Kidney (tissue), 14 donors: ENCODE measurements around the gene UGT1A10. TPM values are rescaled to one million over a fixed set of nuclear protein-coding genes. Genes with fewer than 3 reads are reported as not detected.

Experiments used
- DNase-seq, 5 donors: peaks; one replicate each; pipeline ENCODE4 v3.0.0-alpha.2; 2013 to 2020
- FAIRE-seq: peaks from 2 replicates; lab custom pipeline; 2012; peaks lifted over from hg19 to GRCh38; lab: Jason Lieb, UNC
- H3K27ac ChIP-seq, 2 donors: one replicate each; pipeline ENCODE4 v1.7.0; 2013; ENCODE audit warnings: low read depth in 2 of 2, low read length in 2 of 2, inconsistent platforms in 1 of 2
- H3K27me3 ChIP-seq: one replicate; pipeline ENCODE4 v1.7.1; 2013; ENCODE audit warnings: low read length, inconsistent platforms; ENCODE audit not compliant: control insufficient read depth, insufficient read depth
- H3K36me3 ChIP-seq, 3 donors: one replicate each; pipeline versions ENCODE4 v1.7.0 to v1.7.1; 2013; ENCODE audit warnings: low read length in 3 of 3, control low read depth in 1 of 3, inconsistent platforms in 1 of 3; ENCODE audit not compliant: insufficient read depth in 3 of 3, control insufficient read depth in 2 of 3
- H3K4me1 ChIP-seq, 3 donors: one replicate each; pipeline versions ENCODE4 v1.7.0 to v1.7.1; 2013; ENCODE audit warnings: low read length in 3 of 3, inconsistent platforms in 1 of 3, low read depth in 1 of 3; ENCODE audit not compliant: control insufficient read depth in 2 of 3, insufficient read depth in 2 of 3
- H3K4me3 ChIP-seq, 3 donors: one replicate each; pipeline versions ENCODE4 v1.7.0 to v1.8.1; 2013; ENCODE audit warnings: low read length in 3 of 3, control low read depth in 1 of 3, inconsistent platforms in 1 of 3
- H3K9ac ChIP-seq, 3 donors: one replicate each; pipeline versions ENCODE4 v1.7.0 to v1.7.1; 2013; ENCODE audit warnings: low read length in 3 of 3, control low read depth in 1 of 3, inconsistent platforms in 1 of 3
- H3K9me3 ChIP-seq, 3 donors: one replicate each; pipeline versions ENCODE4 v1.7.0 to v1.7.1; 2013; ENCODE audit warnings: low read length in 3 of 3, control low read depth in 1 of 3, inconsistent platforms in 1 of 3; ENCODE audit not compliant: control insufficient read depth in 2 of 3, insufficient read depth in 1 of 3
- CTCF ChIP-seq: IDR thresholded peaks from 3 replicates; pipeline ENCODE4 v1.5.1; 2012; ENCODE audit warnings: mild to moderate bottlenecking, moderate library complexity, borderline replicate concordance; ENCODE audit not compliant: insufficient read depth; ENCODE audit errors: extremely low read depth
- intact Hi-C: fragments of 100-400 bp; cut with DNase I; formaldehyde crosslinking; loops from one replicate; pipeline ENCODE4 v1.11.1; 2022
- polyA plus RNA-seq: library from polyadenylated mRNA; stranded (reverse); fragments of 350-450 nt; fragmentation: Illumina TruSeq; extraction: RNeasy Lipid Tissue Mini Kit (QIAGEN cat#74804); gene quantifications from one replicate; pipeline ENCODE4 v1.2.3, GENCODE V29; 2014; ENCODE audit warnings: low read depth, low replicate concordance; ENCODE audit not compliant: insufficient read depth
- total RNA-seq: library from RNA; stranded (reverse); fragmentation: NEBNext Ultra II Directional; extraction: Animal tissue kit (Norgen Biotek cat#: 25700); gene quantifications from one replicate; pipeline ENCODE4 v1.2.1, GENCODE V29; 2021
- donor health status: control.
- donor health status: control.
- donor health status: control.
- donor health status: control.
- donor health status: control.
- donor health status: DM: yes; HTN: yes; CAD: no.
- donor health status: Normal renal cell carcinoma (clear cell type).

The UGT1A10 gene
- total and polyA plus RNA-seq, 2 donors from 2014 or later, result 6.6 TPM; not detected in 1

DNA sequence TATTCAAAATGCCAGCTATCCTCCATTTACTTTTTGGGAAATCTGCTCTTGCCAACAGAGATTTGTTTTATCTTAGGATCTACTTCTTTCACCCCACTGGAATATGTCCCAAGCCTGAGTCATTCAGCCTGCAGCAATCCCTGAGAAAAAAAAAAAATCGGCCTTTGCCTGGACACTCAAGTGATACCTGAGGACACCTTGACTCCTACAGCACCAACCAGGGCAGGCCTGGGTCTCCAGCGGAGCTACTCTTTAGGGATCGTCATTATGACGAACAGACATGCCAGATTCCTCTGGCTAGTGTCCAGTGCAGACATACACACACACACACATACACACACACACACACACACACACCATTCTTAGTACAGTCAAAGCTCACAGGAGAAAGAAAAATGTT, 54.2 kb downstream of the UGT1A10 start:
- intact Hi-C loops, result no loop called here

GRCh38 chr2:233691443-233692433, 55.5 kb downstream of the UGT1A10 start:
- intact Hi-C loops, result no loop called here
- peaks cover 0 to 19% (median 12%) of the 10 kb centered on the region in 3 donors for H3K4me1 ChIP-seq
- H3K27ac ChIP-seq, result peak overlapping the region; percentile 52 to 87
- DNase-seq (no peak), FAIRE-seq (no peak)
- H3K9ac ChIP-seq, result no peak overlapping the region
- peak overlapping the region in 2 of 3 donors; percentile 61 to 70 for H3K4me3 ChIP-seq
- TF ChIP-seq CTCF, result no peak
- H3K27me3 ChIP-seq, result no peaks in the 10 kb centered on the region
- H3K36me3 ChIP-seq, result no peaks in the 10 kb centered on the region
- no peaks in the 10 kb centered on the region for H3K9me3 ChIP-seq

More for the DNA sequence above, 54.2 kb downstream of the UGT1A10 start:
- H3K4me1 ChIP-seq, result peaks cover 0 to 19% (median 12%) of the 10 kb centered on the region in 3 donors
- H3K27ac ChIP-seq, result no peak overlapping the region
- no peaks in the 10 kb centered on the region for H3K9me3 ChIP-seq
- no peak overlapping the region for H3K9ac ChIP-seq
- peak overlapping the region in 1 of 3 donors; percentile 26 for H3K4me3 ChIP-seq
- FAIRE-seq (no peak), DNase-seq (no peak)
- H3K27me3 ChIP-seq, result no peaks in the 10 kb centered on the region
- no peaks in the 10 kb centered on the region for H3K36me3 ChIP-seq
- no peak for TF ChIP-seq CTCF

GRCh38 chr2:233692648-233693047, 56.4 kb downstream of the UGT1A10 start, which contains the start of gene UGT1A6:
Gene UGT1A6, plus strand, starts transcription at chr2:233692890. Its CDS starts 115 bp downstream, at chr2:233693005.
- Histone ChIP-seq H3K9me3 (no peaks in the 10 kb centered on the region), H3K36me3 (no peaks in the 10 kb centered on the region), H3K27ac (peak within 1 kb of the TSS; percentile 52 to 87), H3K4me1 (peaks cover 0 to 19% (median 12%) of the 10 kb centered on the region in 3 donors), H3K27me3 (no peaks in the 10 kb centered on the region), H3K4me3 (peak within 1 kb of the TSS in 2 of 3 donors; percentile 61 to 70), H3K9ac (peak within 1 kb of the TSS in 1 of 3 donors; percentile 63)
- no peak for TF ChIP-seq CTCF
- FAIRE-seq (no peak), DNase-seq (no peak)
- intact Hi-C loops, result no loop called here
